Endothelial cell of umbilical vein (primary cell): ENCODE data around the gene NOP16. TPM values are rescaled to one million over a fixed set of nuclear protein-coding genes. Genes with fewer than 3 reads are reported as not detected.

Source experiments
- BruUV-seq: library from RNA; stranded (reverse); fragments of 400-500 nt; replicated peaks from 2 replicates; lab custom pipeline; 2021; lab: Mats Ljungman, UMichigan
- CTCF ChIA-PET: fragments of 300-600, 350-600 bp; sonication (Branson Sonifier 250); formaldehyde crosslinking; loops from one replicate; lab custom pipeline; 2021; ENCODE audit warnings: antibody characterized with exemption, inconsistent platforms; lab: Charles Lee
- POLR2A ChIA-PET: fragments of 300-600, 350-600 bp; sonication (Branson Sonifier 250); formaldehyde crosslinking; loops from one replicate; lab custom pipeline; 2021; ENCODE audit warnings: antibody characterized with exemption, inconsistent platforms; lab: Charles Lee
- DNase-seq: peaks from one replicate; pipeline ENCODE4 v3.0.0-alpha.2; 2011; ENCODE audit warnings: low read depth, low spot score
- FAIRE-seq: peaks from 2 replicates; lab custom pipeline; 2011; peaks lifted over from hg19 to GRCh38; lab: Jason Lieb, UNC
- H2AFZ ChIP-seq: 2 replicates; pipeline ENCODE4 v1.6.0; 2012; ENCODE audit warnings: low read depth, low read length, control low read depth, inconsistent platforms
- H3K27ac ChIP-seq: 2 replicates; pipeline ENCODE4 v1.5.1; 2011; ENCODE audit warnings: low read depth, mild to moderate bottlenecking, control low read depth, low read length, moderate library complexity; ENCODE audit not compliant: insufficient read depth
- H3K27me3 ChIP-seq, 2 experiments: 2 replicates each; pipeline versions ENCODE4 v1.6.0 to v1.6.1; 2011; ENCODE audit warnings: low read length in 2 of 2, mixed read lengths in 1 of 2; ENCODE audit not compliant: control insufficient read depth in 2 of 2, insufficient read depth in 2 of 2
- H3K36me3 ChIP-seq, 2 experiments: 2 replicates in 1 of 2; 3 replicates in 1 of 2; pipeline ENCODE4 v1.5.1; 2011; ENCODE audit warnings: low read length in 2 of 2, mild to moderate bottlenecking in 1 of 2, moderate library complexity in 1 of 2; ENCODE audit not compliant: control insufficient read depth in 2 of 2, insufficient read depth in 2 of 2; ENCODE audit errors: extremely low read depth in 1 of 2
- H3K4me1 ChIP-seq: 3 replicates; pipeline ENCODE4 v1.5.1; 2011; ENCODE audit warnings: mild to moderate bottlenecking, low read length; ENCODE audit not compliant: control insufficient read depth, insufficient read depth; ENCODE audit errors: extremely low read depth
- H3K4me2 ChIP-seq: 2 replicates; pipeline ENCODE4 v1.6.1; 2011; ENCODE audit warnings: low read length, control low read depth, mixed read lengths; ENCODE audit not compliant: insufficient read depth
- H3K4me3 ChIP-seq, 3 experiments: fragments of 200-600 bp in 1 of 3; sonication (generic), shearing (Covaris generic) in 1 of 3; replicated peaks in 1 of 3; 2 replicates each; pipeline ENCODE4 v1.5.1; 2011 to 2016; ENCODE audit warnings: control low read depth in 3 of 3, low read length in 3 of 3, mild to moderate bottlenecking in 2 of 3, inconsistent platforms in 1 of 3, low read depth in 1 of 3, moderate library complexity in 1 of 3; ENCODE audit not compliant: insufficient read depth in 1 of 3
- H3K79me2 ChIP-seq: 2 replicates; pipeline ENCODE4 v1.6.0; 2012; ENCODE audit warnings: low read length, inconsistent platforms; ENCODE audit not compliant: control insufficient read depth, insufficient read depth
- H3K9ac ChIP-seq: replicated peaks from 2 replicates; pipeline ENCODE3; 2011; ENCODE audit warnings: low read length, control low read depth; ENCODE audit not compliant: insufficient read depth; ENCODE audit errors: extremely low read depth
- H3K9me1 ChIP-seq: replicated peaks from 3 replicates; pipeline ENCODE4 v1.6.0; 2011; ENCODE audit warnings: mild to moderate bottlenecking, low read length; ENCODE audit not compliant: control insufficient read depth, insufficient read depth; ENCODE audit errors: extremely low read depth
- H3K9me3 ChIP-seq: replicated peaks from 2 replicates; pipeline ENCODE4 v1.5.1; 2012; ENCODE audit warnings: low read length, inconsistent platforms; ENCODE audit not compliant: control insufficient read depth, insufficient read depth
- H4K20me1 ChIP-seq: replicated peaks from 2 replicates; pipeline ENCODE3; 2011; ENCODE audit warnings: mild to moderate bottlenecking, low read length; ENCODE audit not compliant: control insufficient read depth, insufficient read depth; ENCODE audit errors: extremely low read depth
- CTCF ChIP-seq, 2 donors: IDR thresholded peaks; 1 replicate in 1 of 2; 2 replicates in 1 of 2; pipeline ENCODE4 v1.5.1; 2011; ENCODE audit warnings: low read length in 2 of 2, mild to moderate bottlenecking in 2 of 2, moderate library complexity in 2 of 2, control low read depth in 1 of 2, inconsistent platforms in 1 of 2, low read depth in 1 of 2; ENCODE audit not compliant: insufficient read depth in 1 of 2; ENCODE audit errors: extremely low read depth in 1 of 2
- EZH2 ChIP-seq: IDR thresholded peaks from 2 replicates; pipeline ENCODE4 v1.6.1; 2012; ENCODE audit warnings: borderline replicate concordance, low read depth, mild to moderate bottlenecking, moderate library complexity, low read length, inconsistent platforms; ENCODE audit not compliant: severe bottlenecking
- FOS ChIP-seq: IDR thresholded peaks from 2 replicates; pipeline ENCODE4 v1.6.1; 2011; ENCODE audit warnings: mild to moderate bottlenecking, low read length, moderate library complexity, borderline replicate concordance; ENCODE audit not compliant: insufficient read depth
- GATA2 ChIP-seq: IDR thresholded peaks from 2 replicates; pipeline ENCODE4 v1.7.0; 2011; ENCODE audit warnings: low read depth, mild to moderate bottlenecking, moderate library complexity, mixed read lengths, low read length; ENCODE audit not compliant: insufficient read length, insufficient read depth
- MYC ChIP-seq: IDR thresholded peaks from one replicate; pipeline ENCODE4 v1.6.1; 2011; ENCODE audit warnings: mild to moderate bottlenecking, low read depth, low read length
- dilution Hi-C: fragments of 300-500 bp; cut with MboI; formaldehyde crosslinking; loops from one replicate; pipeline ENCODE4 v1.15.0; 2019; ENCODE audit warnings: low sequenced_read_pairs; ENCODE audit not compliant: extremely low pct_ligation_motif_present
- intact Hi-C: fragments of 100-400 bp; cut with micrococcal nuclease; formaldehyde crosslinking; loops from one replicate; pipeline ENCODE4 v1.10.0; 2022
- polyA plus RNA-seq, 4 experiments: library from polyadenylated mRNA; depleted of rRNA in 3 of 4; stranded (reverse) in 3 of 4; unstranded in 1 of 4; fragments of >200 nt; gene quantifications; 2 replicates each; pipeline versions ENCODE4 v1.2.1 to v1.2.3, GENCODE V29; 2011 to 2012; ENCODE audit warnings: missing spikeins in 1 of 4
- total RNA-seq: library from RNA; stranded (reverse); gene quantifications from 2 replicates; pipeline ENCODE4 v1.2.3, GENCODE V29; 2021

NOP16 gene
- total and polyA plus RNA-seq, 2 donors (not counting 3 experiments of a cell fraction or from before 2014, with no cell fraction given) = 41.1 to 47.4 TPM

- Histone ChIP-seq H3K9me1 (no peaks in the 10 kb centered on the region), H2AFZ (no peak overlapping the region), H3K4me1 (peaks cover 14% of the 10 kb centered on the region), H3K27me3 (no peaks in the 10 kb centered on the region), H3K9me3 (no peaks in the 10 kb centered on the region), H3K79me2 (peaks cover 18% of the 10 kb centered on the region), H3K4me3 (no peak overlapping the region), H3K36me3 (peaks cover 2 to 16% of the 10 kb centered on the region in 2 experiments), H4K20me1 (no peaks in the 10 kb centered on the region), H3K9ac (no peak overlapping the region), H3K4me2 (no peak overlapping the region), H3K27ac (no peak overlapping the region)
- TF ChIP-seq CTCF (IDR thresholded peaks at IDR 0.05; ENCODE audit: extremely low read depth in 1 of 2, insufficient read depth in 1 of 2, low read depth in 1 of 2, low read length in 2 of 2) = no peak
- TF ChIP-seq FOS = no peak
- TF ChIP-seq EZH2 = no peak
- no peak for TF ChIP-seq MYC
- TF ChIP-seq GATA2 = no peak
- DNase-seq (no peak), FAIRE-seq (no peak)
- dilution Hi-C loops (no loop called here), intact Hi-C loops (no loop called here)
- BruUV-seq = no TSS peak
- CTCF ChIA-PET = no interaction called here
- POLR2A ChIA-PET = no interaction called here
These were observed 3.1 kb upstream of the NOP16 start for GRCh38 chr5:176391479-176391878.
